Suprapubic skin (tissue), 4 donors: ENCODE results near the gene SH3YL1. TPM values are rescaled to one million over a fixed set of nuclear protein-coding genes. Genes with fewer than 3 reads are reported as not detected.

ENCODE experiments used
- DNase-seq, 2 donors: peaks; one replicate each; pipeline ENCODE4 v3.0.0-alpha.2; 2019; ENCODE audit warnings: low spot score in 2 of 2
- H3K27ac ChIP-seq: fragments of 200-600 bp; sonication (generic); one replicate; pipeline ENCODE4 v1.5.1; 2019
- H3K27me3 ChIP-seq: fragments of 200-600 bp; sonication (generic); one replicate; pipeline ENCODE4 v1.5.1; 2019
- H3K36me3 ChIP-seq: fragments of 200-600 bp; sonication (generic); one replicate; pipeline ENCODE4 v1.5.1; 2019
- H3K4me1 ChIP-seq: fragments of 200-600 bp; sonication (generic); one replicate; pipeline ENCODE4 v1.5.1; 2019
- H3K4me3 ChIP-seq: fragments of 200-600 bp; sonication (generic); one replicate; pipeline ENCODE4 v1.5.1; 2019; ENCODE audit warnings: mild to moderate bottlenecking
- H3K9me3 ChIP-seq: fragments of 200-600 bp; sonication (generic); one replicate; pipeline ENCODE4 v1.5.1; 2019
- EP300 ChIP-seq: sonication (generic); formaldehyde crosslinking; IDR thresholded peaks from one replicate; pipeline ENCODE4 v1.6.1; 2017; ENCODE audit warnings: antibody characterized with exemption
- POLR2A ChIP-seq, 2 donors: fragments of 450-650 bp; IDR thresholded peaks; one replicate each; pipeline ENCODE4 v1.6.1; 2017; ENCODE audit warnings: antibody characterized with exemption in 2 of 2, mild to moderate bottlenecking in 2 of 2, moderate library complexity in 2 of 2
- POLR2AphosphoS5 ChIP-seq, 3 donors: sonication (generic); formaldehyde crosslinking; IDR thresholded peaks; one replicate each; pipeline ENCODE4 v1.6.1; 2017; ENCODE audit warnings: antibody characterized with exemption in 3 of 3
- WGBS: methylation state at CpG from one replicate; pipeline ENCODE4 v1.1.5; 2018; 5-methylcytosine and 5-hydroxymethylcytosine counted together
- total RNA-seq, 4 donors: library from RNA; depleted of rRNA; stranded (reverse); fragments of >200 nt; gene quantifications; one replicate each; pipeline ENCODE4 v1.1.0, GENCODE V29; 2016
- TF ChIP-seq, protein P1 (sequence below), 2 donors: fragments of 200-600 bp in 1 of 2; fragments of 450-650 bp in 1 of 2; sonication (generic) in 1 of 2; IDR thresholded peaks; one replicate each; pipeline ENCODE4 v1.5.1; 2016 to 2019; ENCODE audit warnings: antibody characterized with exemption in 2 of 2, mild to moderate bottlenecking in 1 of 2, moderate library complexity in 1 of 2

The SH3YL1 gene
- total RNA-seq, 4 donors from 2014 or later, result 104 to 119 (median 118) TPM

DNA sequence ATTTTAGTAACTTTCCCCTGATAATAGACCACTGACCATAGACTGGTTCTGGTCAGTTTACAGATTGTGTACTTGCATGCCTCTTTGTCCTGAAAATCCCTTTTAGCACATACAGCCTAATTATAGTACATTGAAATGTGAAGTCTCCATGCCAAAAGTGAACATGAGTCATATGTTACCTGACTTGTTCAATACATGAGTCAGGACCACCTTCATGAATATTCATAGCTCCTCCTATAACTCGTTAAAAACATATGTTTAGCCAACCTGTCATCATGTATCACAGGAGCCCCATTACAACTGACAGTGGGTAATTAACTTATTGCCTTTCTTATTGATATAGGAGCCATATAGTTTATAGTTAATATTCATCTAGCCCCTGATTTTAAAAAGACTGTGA, 78.6 kb downstream of the SH3YL1 start:
- no peak for DNase-seq
- no peaks in the 10 kb centered on the region for H3K36me3 ChIP-seq
- no peaks in the 10 kb centered on the region for H3K27me3 ChIP-seq
- peaks cover 7% of the 10 kb centered on the region for H3K9me3 ChIP-seq
- TF ChIP-seq POLR2A (IDR thresholded peaks at IDR 0.05) (no peak), POLR2AphosphoS5 (IDR thresholded peaks at IDR 0.05) (no peak), EP300 (no peak)
- TF ChIP-seq, protein P1, sequence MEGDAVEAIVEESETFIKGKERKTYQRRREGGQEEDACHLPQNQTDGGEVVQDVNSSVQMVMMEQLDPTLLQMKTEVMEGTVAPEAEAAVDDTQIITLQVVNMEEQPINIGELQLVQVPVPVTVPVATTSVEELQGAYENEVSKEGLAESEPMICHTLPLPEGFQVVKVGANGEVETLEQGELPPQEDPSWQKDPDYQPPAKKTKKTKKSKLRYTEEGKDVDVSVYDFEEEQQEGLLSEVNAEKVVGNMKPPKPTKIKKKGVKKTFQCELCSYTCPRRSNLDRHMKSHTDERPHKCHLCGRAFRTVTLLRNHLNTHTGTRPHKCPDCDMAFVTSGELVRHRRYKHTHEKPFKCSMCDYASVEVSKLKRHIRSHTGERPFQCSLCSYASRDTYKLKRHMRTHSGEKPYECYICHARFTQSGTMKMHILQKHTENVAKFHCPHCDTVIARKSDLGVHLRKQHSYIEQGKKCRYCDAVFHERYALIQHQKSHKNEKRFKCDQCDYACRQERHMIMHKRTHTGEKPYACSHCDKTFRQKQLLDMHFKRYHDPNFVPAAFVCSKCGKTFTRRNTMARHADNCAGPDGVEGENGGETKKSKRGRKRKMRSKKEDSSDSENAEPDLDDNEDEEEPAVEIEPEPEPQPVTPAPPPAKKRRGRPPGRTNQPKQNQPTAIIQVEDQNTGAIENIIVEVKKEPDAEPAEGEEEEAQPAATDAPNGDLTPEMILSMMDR (IDR thresholded peaks at IDR 0.05), result no peak
- no peak overlapping the region for H3K4me3 ChIP-seq
- H3K27ac ChIP-seq, result no peak overlapping the region
- H3K4me1 ChIP-seq, result no peaks in the 10 kb centered on the region
- WGBS, result 48% methylated on average over 1 of the region's 1 CpG

DNA sequence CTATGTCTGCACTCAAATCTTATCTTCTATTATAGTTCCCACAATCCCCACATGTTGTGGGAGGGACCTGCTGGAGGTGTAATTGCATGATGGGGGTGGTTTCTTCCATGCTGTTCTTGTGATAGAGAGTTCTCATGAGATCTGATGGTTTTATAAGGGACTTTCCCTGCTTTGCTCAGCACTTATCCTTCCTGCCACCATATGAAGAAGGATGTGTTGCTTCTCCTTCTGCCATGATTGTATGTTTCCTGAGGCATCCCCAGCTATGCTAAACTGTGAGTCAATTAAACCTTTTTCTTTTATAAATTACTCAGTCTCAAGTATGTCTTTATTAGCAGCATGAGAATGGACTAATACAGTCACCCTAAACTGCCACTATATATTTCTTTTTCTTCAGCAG, 79.1 kb downstream of the SH3YL1 start:
- no peaks in the 10 kb centered on the region for H3K36me3 ChIP-seq
- DNase-seq, result no peak
- no peak overlapping the region for H3K27ac ChIP-seq
- H3K4me1 ChIP-seq, result no peaks in the 10 kb centered on the region
- H3K27me3 ChIP-seq, result no peaks in the 10 kb centered on the region
- H3K9me3 ChIP-seq, result peaks cover 7% of the 10 kb centered on the region
- TF ChIP-seq POLR2A (IDR thresholded peaks at IDR 0.05) (no peak), POLR2AphosphoS5 (IDR thresholded peaks at IDR 0.05) (no peak)
- TF ChIP-seq, protein P1 (IDR thresholded peaks at IDR 0.05), result no peak
- H3K4me3 ChIP-seq, result no peak overlapping the region

DNA sequence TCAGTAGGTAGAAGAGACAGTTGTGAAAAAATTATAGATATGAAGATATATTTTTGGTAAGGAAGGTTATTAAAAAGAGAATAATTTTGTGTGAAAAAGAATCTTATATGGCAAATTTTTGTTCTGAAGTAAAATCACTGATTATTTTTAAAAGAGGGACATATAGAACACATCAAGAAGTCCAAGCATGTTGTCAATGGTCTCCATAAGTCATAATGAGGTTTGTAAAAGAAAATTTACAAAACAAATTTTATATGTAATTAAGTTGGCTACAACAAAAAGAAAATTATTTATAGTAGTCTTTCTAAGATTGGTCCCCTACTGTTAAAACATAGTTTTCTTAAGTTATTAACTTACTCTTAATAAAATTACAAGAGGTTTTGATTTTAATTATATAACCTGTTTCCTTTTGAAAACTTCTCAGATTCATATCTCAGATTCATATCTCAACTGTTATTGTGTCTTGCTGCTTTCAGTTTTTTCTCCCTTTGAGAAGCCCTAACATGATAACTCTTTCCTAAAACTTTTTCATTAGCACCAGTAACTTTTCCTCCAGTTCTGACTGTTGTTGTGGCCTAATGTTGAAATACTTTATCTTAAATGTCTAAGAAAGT, 81.2 kb downstream of the SH3YL1 start:
- no peak overlapping the region for H3K27ac ChIP-seq
- peaks cover 2% of the 10 kb centered on the region for H3K9me3 ChIP-seq
- H3K27me3 ChIP-seq, result no peaks in the 10 kb centered on the region
- TF ChIP-seq POLR2A (IDR thresholded peaks at IDR 0.05), result no peak
- no peak for TF ChIP-seq EP300
- TF ChIP-seq, protein P1 (IDR thresholded peaks at IDR 0.05), result no peak
- TF ChIP-seq POLR2AphosphoS5 (IDR thresholded peaks at IDR 0.05), result no peak
- no peaks in the 10 kb centered on the region for H3K4me1 ChIP-seq
- DNase-seq, result no peak
- H3K4me3 ChIP-seq, result no peak overlapping the region
- H3K36me3 ChIP-seq, result no peaks in the 10 kb centered on the region

DNA sequence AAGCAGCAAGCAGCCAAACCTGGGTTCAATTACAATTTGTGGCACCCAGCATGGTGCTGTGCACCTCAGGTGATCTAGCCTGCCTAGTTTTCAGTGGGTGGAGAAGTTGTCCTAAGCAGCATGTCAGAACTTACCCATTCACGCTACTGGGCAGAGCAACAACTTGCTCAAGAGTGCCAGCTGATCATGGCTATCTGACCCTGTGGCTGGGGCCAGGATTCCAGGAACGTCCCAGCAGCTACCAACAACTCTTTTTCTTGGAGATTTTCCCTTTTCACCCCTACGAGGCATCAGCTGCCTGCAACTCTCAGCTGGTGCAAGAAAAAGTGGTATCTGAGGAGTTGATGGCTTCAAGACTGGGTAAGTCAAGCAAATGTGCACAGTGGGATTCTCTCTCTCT, 83.5 kb downstream of the SH3YL1 start:
- Histone ChIP-seq H3K9me3 (no peaks in the 10 kb centered on the region), H3K27me3 (no peaks in the 10 kb centered on the region), H3K27ac (no peak overlapping the region), H3K4me1 (peaks cover 11% of the 10 kb centered on the region), H3K36me3 (no peaks in the 10 kb centered on the region), H3K4me3 (no peak overlapping the region)
- no peak for DNase-seq
- WGBS, result 45% methylated on average over 3 of the region's 3 CpGs
- TF ChIP-seq, protein P1 (IDR thresholded peaks at IDR 0.05), result no peak
- TF ChIP-seq EP300, result no peak
- TF ChIP-seq POLR2A (IDR thresholded peaks at IDR 0.05), result no peak
- TF ChIP-seq POLR2AphosphoS5 (IDR thresholded peaks at IDR 0.05), result no peak

DNA sequence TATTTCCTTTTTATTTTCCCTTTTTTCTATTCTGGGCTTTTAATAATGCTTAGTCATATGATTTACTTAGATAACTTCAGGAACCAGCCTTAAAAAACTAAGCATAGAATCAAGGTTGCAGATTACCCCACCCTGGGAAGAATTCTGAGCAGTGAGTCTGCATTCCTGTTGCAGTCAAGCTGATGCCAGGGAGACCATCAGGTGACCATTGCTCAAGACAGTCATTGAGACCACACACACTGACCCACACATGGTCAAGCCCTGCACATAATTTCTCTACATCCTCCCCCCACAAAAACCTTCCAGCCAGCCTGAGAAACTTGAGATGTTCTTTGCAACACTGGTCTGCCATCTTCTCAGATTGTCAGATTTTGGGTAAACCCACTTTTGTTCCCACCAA, 83.9 kb downstream of the SH3YL1 start:
- H3K36me3 ChIP-seq, result no peaks in the 10 kb centered on the region
- H3K27ac ChIP-seq, result no peak overlapping the region
- DNase-seq, result no peak
- TF ChIP-seq, protein P1 (IDR thresholded peaks at IDR 0.05), result no peak
- TF ChIP-seq POLR2AphosphoS5 (IDR thresholded peaks at IDR 0.05) (no peak), POLR2A (IDR thresholded peaks at IDR 0.05) (no peak), EP300 (no peak)
- no peak overlapping the region for H3K4me3 ChIP-seq
- H3K4me1 ChIP-seq, result peaks cover 14% of the 10 kb centered on the region
- H3K27me3 ChIP-seq, result no peaks in the 10 kb centered on the region
- no peaks in the 10 kb centered on the region for H3K9me3 ChIP-seq
